GF-D8 (cell line): Measurements from ENCODE around the gene SLC9A3.
A peak's percentile ranks its signal among the peaks of the same experiment; 100 is the strongest.

ENCODE experiments used
- DNase-seq: peaks from one replicate; lab custom pipeline; 2025; lab: John Stamatoyannopoulos, UW

The SLC9A3 gene

DNA sequence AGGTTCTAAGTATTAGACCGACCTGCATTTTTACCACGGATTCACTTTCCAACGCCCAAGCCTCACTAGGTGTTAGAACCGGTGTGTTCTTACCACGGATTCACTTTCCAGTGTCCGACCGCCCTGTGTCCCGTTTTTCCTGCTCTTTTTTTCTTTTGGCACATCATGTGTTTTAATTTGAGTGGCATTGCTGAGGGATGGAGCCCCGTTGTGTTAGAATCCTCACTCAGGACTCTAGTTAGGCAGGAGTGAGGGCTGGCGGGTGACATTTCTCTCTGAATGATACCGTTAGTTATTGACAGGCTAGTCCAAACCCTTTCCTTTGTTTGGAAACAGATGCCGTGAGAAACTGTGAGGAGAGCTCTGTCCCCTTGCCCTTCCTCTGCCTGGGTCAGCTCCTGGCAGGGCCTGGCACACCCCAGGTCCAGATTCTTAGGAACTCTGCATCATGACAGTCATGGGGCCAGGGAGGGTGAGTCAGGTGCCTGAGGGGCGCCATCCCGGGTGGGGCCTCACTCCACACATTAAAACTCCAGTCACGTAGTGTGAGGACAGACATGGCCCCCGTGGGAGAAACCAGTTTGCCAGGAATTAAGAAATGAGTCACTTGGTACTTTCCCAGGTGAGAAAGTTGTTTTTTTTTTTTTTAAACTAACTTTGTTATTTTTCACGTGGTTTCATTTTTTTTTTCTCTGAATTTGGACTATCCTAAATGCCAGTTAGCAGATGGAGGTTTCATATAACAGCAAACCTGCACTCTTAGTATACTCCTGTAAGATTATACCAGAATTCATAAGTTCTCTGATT, 65.5 kb downstream of the SLC9A3 start:
- no peak for DNase-seq

DNA sequence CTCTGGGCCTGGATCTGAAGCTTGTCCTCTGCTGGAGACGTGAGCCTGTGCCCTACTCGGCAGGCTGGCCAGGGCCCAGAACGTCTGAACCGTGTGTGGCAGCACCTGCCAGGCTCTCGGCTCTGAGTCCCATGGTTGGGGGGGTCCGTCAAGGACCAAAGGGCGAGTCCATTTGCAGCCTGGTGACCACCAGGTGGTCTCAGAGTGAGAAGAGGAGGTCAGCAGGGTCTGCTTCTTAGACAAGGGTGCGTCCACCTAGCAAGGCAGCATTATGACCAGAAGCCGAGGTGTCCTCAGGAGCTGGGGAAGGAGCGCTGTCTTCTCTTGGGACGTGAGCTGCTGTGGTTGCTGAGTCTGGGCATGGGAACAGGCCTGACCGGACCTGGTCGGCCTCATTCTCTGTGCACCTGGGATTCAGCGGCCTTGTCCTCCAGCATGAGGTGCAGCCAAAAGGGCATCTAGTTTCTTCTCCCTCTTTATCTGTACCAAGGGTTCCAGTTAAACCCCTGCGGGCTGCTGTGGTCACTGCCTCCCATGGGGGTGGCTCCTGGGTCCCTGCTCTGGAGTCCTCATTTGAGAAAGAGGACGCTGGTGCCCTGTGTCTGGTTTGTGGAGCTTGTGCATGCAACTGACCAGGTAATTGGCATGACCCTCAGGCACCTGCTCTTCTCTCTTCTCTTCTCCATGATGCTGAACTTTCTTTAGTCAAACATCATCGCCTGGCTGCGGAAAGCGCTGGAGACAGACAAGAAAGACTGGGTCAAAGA, 66.9 kb downstream of the SLC9A3 start:
- DNase-seq, result no peak

DNA sequence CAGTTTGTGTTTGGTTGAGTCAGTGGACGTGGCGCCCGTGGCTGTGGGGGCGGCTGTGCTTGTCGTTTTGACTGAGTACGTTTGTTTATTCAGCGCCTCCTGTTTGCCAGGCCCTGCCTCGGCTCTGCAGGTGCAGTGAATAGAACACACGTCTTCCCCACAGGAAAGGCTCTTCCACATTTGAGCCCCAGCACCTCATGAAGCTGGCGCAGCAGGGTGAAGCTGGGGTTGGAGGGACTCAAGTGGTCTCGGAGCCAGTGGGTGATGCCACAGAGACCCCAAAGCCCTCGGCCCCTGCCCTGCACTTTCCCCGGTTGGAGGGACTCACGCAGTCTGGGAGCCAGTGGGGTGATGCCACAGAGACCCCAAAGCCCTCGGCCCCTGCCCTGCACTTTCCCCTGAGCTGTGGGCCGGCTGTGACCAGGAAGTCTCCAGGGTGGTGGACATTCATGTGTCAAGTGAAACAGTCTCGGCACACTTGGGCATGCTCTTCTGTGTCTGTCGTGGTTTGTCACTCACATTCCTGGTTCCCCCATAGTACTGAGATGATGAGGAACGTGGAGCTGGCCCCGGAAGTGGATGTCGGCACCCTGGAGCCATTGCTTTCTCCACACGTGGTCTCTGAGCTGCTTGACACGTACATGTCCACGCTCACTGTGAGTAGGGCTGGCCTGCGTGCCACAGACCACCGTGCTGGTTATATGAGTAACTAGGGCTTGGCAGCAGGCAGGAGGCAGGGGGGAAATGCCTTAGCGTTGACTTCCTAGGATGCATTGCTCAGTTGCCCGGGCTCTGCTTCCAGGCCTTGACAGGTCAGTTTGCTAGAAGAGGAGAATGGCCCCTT, 67.7 kb downstream of the SLC9A3 start:
- DNase-seq, result no peak

DNA sequence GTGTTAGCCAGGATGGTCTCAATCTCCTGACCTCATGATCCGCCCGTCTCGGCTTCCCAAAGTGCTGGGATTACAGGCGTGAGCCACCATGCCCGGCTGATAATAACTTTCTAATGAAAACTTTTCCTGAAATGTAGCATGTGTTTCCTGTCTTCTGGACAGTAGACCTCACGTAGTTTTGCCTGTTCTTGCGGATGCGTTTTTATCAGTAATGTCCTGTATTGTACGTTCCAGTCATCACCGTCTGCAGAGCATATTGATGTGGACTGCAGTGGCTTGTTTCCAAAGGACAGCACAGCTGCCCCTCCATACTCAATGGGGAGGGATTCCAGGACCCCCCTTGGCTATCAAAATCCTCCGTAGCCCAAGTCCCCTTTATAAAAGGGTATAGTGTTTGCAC, 68.4 kb downstream of the SLC9A3 start:
- DNase-seq, result no peak

DNA sequence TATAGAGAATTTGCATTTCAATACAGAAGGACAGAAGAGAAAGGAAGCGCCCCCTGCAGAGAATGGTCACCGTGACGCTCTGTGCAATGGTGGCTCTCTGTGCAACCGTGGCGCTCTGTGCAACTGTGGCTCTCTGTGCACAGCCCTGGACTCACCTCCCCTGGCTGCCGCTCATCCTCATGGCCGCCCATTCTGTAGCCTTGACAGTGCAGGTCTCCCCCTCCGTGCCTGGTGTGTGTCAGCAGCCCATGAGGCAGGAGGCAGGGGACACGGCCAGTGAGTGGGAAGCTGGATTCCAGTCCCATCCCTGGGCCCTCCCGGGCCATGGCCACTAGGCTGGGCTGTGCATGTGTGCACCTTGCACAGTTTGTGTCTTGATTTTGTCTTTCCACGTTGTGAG, 69.3 kb downstream of the SLC9A3 start:
- DNase-seq, result no peak

DNA sequence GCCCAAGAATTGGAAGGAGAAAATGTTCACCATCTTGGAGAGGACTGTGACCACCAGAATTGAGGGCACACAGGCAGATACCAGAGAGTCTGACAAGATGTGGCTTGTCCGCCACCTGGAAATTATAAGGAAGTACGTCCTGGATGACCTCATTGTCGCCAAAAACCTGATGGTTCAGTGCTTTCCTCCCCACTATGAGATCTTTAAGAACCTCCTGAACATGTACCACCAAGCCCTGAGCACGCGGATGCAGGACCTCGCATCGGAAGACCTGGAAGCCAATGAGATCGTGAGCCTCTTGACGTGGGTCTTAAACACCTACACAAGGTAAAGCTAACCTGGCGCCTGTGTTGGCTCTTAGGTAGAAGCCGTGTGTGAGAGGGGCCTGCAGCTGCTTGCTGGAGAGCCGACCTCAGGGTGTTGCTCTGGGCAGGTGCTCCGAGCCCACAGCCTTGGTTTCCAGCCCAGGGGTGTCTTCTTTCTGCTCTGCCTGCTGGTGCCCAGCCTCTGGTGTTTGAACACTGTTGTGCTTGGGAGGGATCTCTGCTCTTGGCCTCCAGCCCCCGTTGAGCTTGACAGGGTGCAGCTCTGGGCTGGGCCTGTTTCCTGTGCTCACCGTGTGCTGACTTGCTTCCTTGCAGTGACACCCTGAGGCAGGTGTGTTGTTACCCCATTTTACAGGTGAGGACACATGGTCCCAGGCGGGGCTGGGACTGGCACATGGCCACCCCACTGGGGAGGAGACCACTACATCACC, 70.3 kb downstream of the SLC9A3 start:
- DNase-seq, result no peak

DNA sequence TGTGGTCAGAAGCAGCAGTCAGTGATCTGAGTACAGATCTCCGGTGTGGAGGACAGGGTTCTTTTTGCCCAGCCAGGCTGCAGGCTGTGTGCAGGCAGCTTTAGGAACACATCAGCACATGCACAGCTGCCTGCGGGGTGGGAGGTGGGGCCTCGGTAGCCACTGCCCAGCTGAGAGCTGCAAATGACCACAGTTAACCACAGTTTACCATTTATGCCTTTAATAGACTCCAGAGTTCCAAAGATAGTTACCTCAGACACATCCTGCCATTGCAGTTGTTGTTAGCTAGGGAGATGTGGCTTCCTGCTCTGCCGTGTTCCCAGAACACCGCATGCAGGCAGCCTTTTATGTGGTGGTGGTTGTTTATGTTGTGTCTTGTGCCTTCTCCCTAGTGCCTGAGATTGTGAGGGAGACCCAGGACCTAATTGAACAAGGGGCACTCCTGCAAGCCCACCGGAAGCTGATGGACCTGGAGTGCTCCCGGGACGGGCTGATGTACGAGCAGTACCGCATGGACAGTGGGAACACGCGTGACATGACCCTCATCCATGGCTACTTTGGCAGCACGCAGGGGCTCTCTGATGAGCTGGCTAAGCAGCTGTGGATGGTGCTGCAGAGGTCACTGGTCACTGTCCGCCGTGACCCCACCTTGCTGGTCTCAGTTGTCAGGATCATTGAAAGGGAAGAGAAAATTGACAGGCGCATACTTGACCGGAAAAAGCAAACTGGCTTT, 71.1 kb downstream of the SLC9A3 start:
- DNase-seq, result no peak

DNA sequence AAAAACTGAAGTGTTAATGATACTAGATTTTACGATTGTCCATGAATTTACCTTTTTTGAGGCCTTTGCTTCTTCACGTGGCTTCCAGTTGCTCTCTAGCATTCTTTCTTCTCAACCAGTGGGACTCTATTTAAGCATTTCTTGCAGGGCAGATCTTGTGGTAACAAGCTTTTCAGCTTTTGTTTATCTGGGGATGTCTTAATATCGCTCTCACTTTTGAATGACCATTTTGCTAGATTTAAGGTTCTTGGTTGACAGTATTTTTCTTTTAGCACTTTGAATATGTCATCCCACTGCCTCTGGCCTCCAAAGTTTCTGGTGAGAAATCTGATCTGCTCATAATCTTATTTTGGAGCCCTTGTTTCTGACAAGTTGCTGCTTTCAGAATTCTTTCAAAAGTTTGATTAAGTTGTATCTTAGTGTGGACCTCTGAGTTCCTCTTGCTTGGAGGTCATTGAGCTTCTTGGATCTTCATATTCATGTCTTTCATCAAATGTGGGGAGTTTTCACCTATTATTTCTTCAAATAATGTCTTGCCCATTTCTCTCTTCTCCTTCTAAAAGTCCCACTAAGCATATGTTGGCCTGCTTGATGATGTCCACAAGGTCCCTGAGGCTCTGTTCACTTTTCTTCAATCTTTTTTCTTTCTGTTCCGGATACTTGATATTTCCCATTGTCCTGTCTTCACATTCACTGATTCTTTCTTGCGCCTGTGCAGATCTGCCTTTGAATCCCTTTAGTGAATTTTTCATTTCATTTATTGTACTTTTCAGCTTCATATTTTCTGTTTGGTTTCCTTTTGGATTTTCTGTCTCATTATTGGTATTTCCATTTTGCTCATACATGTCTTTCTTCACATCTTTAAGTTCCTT, 72.4 kb downstream of the SLC9A3 start:
- DNase-seq, result no peak

DNA sequence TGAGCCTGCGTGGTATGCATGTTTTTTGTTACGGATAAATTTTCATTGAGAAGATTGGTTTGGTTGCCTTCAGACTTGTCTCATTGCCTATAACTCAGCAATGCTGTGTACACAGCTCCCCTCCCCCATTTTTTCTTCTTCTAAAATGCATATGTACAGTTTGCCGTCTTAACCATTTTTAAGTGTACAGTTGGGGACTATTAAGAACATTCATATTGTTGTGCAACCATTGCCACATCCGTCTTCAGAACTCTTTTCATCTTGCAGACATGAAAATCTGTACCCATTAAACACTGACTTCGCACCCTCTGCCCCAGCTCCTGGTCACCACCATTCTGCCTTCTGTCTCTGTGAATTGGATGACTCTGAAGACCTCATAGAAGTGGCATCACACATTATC, 75.1 kb downstream of the SLC9A3 start:
- DNase-seq, result no peak

DNA sequence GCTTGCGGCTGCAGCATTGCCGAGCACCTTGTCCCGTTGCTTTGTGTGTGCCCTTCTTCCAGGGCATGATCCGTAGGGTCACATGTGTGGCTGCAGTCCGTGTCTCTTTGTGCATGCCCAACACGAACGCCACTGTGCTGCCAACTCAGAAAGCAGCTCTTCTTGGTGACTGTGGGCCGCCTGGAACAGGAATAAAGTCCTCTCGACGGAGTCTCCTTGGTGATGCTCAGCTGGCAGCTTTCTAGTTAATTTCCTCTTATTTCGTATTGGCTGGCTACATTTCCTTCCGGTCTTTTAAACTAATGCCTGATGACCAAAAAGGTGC, 75.5 kb downstream of the SLC9A3 start:
- no peak for DNase-seq

DNA sequence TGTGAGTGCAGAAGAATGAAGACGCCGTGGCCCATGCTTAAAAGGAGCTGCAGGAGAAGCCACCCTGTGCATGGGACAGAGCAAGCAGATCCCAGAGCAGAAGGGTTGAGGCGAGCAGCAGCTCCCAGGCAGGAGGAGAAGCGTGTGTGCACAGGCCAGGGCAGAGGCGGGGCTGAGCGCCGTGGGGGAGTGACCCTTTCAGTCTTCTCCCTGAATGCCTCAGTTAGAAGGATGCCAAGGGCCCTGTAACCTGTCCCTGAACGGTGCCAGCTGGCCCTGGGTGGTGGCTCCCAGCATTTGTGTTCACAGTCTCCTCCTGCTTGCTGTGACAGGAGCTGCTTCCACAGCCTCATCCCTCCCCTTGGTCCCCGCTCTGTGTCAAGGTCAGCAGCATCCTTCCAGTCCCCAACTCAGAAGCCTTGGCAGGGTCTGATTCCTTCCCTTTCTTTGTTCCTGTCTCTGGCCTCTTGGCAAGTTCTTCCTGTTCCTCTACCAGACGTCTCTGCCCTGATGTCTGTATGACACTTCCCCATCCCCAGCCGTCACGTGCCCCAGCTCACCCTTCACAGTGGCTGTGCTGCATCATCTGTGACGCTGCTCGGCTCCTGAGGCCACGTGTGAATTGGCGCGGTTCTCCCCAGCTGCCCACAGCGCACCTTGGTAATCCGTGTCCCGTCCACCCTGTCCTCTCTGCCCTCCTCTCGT, 76.0 kb downstream of the SLC9A3 start:
- no peak for DNase-seq

DNA sequence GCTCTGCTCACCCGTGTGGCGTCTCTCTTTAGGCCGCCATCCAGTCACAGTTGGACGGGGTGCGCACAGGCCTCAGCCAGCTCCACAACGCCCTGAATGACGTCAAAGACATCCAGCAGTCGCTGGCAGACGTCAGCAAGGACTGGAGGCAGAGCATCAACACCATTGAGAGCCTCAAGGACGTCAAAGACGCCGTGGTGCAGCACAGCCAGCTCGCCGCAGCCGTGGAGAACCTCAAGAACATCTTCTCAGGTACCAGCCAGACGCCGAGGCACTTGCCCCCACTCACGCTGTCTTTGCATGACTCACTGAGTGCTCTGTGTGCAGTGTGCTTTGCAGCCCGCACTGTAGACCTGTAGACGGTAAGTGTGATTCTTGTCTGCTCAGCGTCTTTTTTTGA, 76.7 kb downstream of the SLC9A3 start:
- DNase-seq, result no peak

DNA sequence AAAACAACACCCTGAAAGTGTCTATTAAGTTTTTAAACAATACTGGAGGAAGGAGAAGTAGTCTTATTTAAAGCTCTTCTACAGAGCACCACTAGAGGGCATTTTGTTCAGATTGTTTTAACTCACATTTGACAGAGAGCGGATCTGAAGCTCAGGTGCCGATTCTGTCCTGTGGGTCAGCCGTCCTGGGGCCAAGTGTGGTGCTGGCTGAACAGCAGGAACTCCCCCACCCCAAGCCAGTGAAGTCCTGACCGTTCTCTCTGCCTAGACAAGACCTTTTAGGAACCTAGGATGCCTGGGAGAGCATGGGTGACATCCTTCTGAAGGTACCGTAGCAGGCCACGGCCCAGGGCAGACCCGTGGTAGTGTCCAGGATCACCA, 77.4 kb downstream of the SLC9A3 start:
- peak; percentile 12 for DNase-seq

DNA sequence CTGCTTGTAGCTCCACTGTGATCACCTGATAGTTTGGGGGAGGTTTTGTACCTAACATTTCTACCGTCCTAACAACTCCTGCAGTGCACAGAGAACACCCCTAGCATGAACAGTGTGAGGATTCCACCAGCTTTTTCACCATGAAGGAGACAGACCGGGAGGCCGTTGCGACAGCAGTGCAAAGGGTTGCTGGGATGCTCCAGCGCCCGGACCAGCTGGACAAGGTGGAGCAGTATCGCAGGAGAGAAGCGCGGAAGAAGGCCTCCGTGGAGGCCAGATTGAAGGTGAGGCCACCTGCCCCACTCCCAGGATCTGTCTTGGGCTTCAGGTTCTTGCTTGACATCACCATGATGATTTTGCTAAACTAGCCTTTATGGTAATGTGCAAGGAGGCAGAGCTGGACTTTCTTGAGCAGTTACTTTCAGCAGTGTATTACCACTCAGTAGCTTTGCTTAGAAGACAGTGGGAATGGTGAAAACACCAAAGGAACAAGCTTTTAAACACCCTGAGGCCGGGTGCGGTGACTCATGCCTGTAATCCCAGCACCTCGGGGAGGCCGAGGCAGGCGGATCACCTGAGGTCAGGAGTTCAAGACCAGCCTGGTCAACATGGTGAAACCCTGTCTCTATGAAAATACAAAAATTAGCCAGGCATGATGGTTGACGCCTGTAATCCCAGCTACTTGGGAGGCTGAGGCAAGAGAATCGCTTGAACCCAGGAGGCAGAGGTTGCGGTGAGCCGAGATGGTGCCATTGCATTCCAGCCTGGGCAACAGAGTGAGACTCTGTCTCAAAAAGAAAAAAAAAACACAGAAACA, 78.0 kb downstream of the SLC9A3 start:
- DNase-seq, result no peak

DNA sequence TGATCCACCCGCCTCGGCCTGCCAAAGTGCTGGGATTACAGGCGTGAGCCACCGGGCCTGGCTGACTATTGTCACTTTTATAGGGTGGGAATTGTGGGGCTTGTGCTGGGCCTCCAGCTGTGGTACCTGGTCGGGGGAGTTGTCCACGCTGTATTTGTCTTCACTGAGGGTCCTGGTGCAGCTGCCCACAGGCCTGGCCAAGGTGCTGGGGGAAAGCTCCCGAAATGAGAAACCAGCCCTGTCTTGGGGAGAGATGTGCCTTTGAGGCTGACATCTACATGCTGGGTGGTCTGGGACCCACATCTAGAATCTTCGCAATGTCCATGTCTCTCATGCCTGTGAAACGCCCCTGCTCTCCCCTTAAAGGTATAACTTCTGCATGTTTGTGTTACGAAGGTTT, 78.7 kb downstream of the SLC9A3 start:
- DNase-seq, result no peak

DNA sequence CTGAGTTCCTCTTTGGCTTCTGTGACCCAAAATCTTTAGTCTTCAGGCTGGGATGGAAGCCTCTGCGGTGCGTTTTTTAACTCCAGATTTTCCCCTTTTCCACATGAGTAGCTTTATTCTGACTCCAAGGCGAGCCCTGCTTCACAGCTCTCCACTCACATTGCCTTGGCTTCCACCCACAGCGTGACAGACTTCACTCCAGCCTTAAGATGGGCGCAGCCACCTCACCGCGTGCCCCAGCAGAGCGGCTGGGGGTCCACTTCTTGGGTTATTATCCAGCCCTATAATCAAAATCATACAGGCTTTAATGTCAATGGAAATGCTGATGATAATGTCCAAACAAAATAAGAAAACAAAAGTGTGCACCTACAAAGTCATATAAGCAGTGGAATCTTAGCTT, 80.0 kb downstream of the SLC9A3 start:
- no peak for DNase-seq

DNA sequence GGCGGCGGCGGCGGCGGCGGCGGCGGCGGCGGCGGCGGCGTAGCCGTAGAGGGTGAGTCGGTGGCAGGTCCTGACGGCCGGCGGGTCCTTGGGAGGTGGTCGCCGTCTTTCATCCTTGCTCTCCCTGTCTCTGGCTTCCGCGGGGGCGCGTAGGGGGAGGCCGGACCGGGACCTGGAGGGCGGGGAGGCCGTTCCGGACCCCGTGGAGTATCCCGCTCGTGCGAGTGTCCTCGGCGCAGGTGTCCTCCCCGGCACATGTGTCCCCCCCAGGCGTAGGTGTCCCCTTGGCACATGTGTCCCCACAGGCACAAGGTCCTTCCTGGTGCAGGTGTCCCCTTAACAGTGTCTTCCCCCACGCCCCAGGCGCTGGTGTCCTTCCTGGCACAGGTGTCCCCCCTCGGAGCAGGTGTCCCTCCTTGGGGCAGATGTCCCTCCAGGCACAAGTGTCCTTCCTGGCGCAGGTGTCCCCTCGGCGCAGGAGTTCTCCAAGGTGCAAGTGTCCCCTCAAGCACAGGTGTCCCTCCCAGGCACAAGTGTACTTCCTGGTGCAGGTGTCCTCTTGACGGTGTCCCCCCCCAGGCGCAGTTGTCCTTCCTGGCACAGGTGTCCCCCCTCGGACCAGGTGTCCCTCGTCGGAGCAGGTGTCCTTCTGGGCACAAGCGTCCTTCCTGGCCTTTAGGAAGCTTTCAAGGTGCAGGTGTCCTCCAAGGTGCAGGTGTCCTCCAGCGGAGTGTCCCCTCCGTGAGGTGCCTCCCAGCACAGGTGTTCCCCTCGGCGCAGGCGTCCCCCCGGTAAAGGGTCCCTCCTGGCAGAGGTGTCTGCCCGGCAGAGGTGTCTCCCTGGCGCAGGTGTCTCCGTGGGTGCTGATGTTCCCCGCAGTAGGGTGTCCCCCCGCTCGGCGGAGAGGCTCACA, 80.8 kb downstream of the SLC9A3 start:
- no peak for DNase-seq
